GM23248 (cell line): ENCODE measurements around the gene CNN1.

Source experiments
- EZH2 ChIP-seq: fragments of 200-600 bp; sonication (generic); IDR thresholded peaks from 2 replicates; pipeline ENCODE4 v1.6.1; 2018; ENCODE audit warnings: antibody characterized with exemption, mild to moderate bottlenecking; ENCODE audit not compliant: insufficient read depth, poor library complexity, severe bottlenecking
- EZH2phosphoT487 ChIP-seq: fragments of 200-600 bp; sonication (generic); IDR thresholded peaks from 2 replicates; pipeline ENCODE4 v1.6.1; 2018; ENCODE audit warnings: antibody characterized with exemption, moderate library complexity, mild to moderate bottlenecking, low read depth; ENCODE audit not compliant: insufficient read depth

DNA sequence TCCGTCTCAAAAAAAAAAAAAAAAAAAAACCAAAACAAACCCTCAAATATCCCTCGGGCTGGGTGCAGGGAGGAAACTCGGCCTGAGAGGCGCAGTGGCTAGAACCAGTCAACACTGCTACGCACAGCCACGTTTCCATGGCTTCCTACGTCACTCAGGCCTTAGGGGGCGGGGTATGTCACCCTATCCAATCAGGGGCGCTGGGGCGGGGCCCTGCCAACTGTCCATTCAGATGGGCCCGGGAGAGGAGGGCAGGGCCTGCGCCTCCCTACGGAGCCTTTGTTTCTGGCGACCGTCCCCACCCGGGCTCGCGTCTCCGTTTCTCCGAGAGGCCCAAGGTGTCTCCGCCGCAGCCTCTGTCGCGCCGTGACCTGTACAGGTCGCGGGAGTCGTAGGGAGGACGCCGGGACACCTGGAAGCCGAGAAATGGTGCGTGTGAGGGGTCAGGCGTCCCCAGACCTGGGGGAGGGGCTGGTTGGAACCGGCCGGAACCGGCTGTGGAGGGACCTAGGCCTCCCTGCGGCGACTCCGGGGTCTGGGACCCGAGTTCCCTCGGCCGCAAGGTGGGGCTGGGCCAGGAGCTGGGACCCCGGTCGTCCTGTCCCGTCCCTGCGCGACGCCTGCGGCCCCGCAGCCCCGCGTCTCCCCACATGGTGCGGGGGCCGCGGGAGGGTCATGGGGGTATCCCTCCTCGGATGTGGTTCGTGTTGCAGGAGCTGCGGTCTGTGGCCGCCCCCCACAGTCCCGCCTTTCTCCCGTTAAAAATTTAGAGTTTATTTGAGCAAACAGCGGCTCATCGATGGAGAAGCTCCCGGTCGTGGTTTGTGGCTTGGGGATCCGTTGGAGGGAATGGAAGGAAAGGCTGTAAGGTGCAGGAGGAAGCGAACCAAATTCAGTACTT, 58.8 kb downstream of the CNN1 start, which contains the start of gene ZNF627:
- TF ChIP-seq EZH2phosphoT487 (no peak), EZH2 (no peak)
